Glomerular visceral epithelial cell (primary cell): ENCODE measurements around the gene AIFM3.
A peak's percentile ranks its signal among the peaks of the same experiment; 100 is the strongest.

Source experiments
- DNase-seq: peaks from one replicate; pipeline ENCODE4 v3.0.0-alpha.2; 2016; ENCODE audit errors: extremely low spot score

The AIFM3 gene

GRCh38 chr22:20975541-20976290 lies 8.7 kb downstream of the AIFM3 start:
- DNase-seq: no peak

- no peak for DNase-seq
Measured at GRCh38 chr22:20976291-20976877, 9.3 kb downstream of the AIFM3 start.

DNA sequence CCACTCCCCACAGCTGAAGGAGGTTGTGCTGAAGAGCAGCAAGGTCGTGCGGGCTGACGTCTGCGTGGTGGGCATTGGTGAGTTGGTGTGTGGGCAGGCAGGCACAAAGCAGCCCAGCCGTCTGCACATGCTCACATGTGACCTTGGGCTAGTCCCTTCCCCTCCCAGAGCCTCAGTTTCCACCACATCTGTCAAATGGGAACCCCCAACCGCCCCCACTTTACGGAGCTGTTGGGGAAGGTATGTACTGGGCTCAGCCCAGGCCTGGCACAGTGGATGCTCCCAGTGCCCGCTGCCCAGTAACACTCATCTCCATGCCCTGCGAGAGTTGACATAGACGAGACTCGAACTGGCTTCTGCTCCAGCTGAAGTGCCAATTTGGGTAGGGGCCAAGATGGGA lies 10.0 kb downstream of the AIFM3 start:
- no peak for DNase-seq

DNA sequence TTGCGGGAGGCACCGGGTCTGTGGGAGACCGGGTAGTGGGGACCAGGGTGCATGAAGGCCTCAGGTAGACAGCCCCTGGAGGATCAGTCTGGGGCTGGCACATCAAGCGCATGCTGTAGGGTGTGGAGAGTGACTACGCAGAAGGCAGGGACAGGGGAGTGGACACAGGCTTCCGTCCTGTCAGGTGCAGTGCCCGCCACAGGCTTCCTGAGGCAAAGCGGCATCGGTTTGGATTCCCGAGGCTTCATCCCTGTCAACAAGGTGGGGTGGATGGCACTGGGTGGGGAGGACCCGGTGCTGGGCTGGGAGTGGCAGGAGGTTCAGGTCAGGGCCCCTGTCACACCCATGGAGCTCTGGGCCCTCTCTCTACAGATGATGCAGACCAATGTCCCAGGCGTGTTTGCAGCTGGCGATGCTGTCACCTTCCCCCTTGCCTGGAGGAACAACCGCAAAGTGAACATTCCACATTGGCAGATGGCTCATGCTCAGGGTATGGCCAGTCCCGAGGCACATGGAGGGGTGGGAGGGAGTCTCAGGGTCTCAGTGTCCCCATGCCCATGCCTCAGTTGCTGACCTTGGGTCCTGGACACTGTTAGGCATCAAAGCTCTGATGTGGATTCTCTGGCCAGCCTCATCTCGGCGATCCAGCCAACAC lies 10.6 kb downstream of the AIFM3 start:
- DNase-seq: no peak

DNA sequence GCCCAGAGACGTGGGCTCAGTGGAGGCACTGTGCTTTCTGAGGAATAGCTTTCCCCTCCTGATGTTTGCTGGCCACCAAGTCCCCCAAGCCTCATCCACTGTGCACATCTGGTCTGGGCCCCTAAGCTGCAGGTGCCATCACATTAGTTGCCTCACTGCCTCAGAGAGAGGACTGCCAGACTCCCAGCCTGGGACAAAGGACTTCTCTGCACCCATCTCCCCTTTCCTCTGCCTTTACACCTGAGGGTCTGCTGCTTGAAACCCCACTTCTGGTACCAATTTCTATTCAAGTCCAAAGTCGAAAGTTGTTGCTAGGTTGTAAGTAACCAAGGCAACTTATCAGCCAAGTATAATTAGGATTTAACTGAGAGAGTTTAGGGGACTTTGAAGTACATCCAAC lies 11.4 kb downstream of the AIFM3 start:
- no peak for DNase-seq

GRCh38 chr22:20979243-20979809 lies 12.3 kb downstream of the AIFM3 start:
- DNase-seq: no peak

GRCh38 chr22:20979940-20980453 lies 12.9 kb downstream of the AIFM3 start:
- DNase-seq: no peak

GRCh38 chr22:20980523-20980922 lies 13.5 kb downstream of the AIFM3 start:
- no peak for DNase-seq

GRCh38 chr22:20980938-20981722 lies 14.1 kb downstream of the AIFM3 start:
- DNase-seq: no peak

GRCh38 chr22:20981787-20982562 lies 14.9 kb downstream of the AIFM3 start, which contains the start of gene LZTR1:
LZTR1 (plus strand) TSS chr22:20982297; CDS start chr22:20982372, 75 bp downstream.
- peak; percentile 71 for DNase-seq

DNA sequence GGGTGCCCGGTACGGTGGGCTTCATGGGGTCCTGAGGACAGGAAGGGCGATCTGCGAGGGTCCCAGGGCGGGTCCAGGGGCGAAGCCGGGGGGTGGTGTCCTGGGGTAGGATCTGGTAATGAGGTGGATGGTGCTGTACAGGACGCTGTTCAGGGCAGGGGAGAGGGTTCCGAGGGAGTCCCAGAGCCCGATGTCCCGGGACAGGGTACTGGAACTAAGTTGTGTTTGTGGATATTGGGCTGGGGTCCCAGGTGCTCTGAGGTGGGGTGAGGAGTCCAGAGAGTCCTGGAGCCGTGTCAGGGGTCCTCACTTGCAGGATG lies 15.5 kb downstream of the AIFM3 start:
- DNase-seq: no peak

DNA sequence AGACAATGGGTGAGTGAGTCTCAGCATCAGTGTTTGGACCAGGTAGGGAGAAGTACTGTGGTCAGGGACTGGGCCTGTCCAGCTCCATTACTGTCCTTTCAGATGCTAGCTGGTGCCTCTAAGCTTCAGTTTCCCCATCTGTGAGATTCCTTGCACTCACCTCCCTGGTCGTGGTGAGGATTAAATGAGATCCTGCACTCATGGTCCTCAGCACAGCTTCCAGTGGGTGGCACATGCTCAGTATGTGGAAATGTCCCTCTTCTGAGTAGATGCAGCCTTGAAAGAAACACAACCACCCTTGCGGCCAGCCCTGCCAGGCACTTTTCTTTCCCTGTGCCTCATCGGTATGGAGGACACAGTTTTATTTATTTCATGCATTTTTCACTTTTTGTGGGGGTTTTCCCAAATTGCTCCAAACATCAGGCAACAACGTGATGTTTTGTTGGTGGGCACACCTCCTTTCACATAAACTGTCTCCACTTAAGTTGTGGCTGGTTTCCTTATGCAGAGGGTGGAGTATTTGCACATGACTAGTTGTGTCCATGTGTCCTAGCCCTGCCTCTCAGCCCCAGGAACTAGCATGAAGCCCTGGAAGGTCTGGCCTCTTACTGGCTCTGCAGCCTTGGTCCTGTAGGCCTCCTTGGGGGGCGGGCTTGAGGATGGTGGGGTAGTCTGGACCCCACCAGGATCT lies 16.2 kb downstream of the AIFM3 start:
- no peak for DNase-seq

DNA sequence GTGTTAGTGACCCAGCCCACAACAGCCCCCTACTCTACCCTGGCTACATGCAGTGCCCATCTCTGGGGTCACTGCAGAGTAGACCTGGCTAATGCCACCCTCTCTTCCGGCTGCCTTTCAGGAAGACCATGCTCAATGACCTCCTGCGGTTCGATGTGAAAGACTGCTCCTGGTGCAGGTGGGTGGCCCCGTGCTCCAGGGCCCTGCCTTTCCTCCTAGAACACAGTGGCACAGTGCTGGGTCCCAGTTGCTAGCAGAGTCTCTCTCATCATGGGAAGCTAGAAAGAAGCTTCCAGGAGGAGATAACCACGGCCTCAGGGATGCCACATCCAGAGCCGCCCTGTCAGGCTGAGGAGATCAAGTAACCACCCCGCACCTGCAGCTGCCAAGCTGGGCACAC lies 18.7 kb downstream of the AIFM3 start:
- DNase-seq: no peak

GRCh38 chr22:20986365-20986764 lies 19.3 kb downstream of the AIFM3 start:
- DNase-seq: no peak

DNA sequence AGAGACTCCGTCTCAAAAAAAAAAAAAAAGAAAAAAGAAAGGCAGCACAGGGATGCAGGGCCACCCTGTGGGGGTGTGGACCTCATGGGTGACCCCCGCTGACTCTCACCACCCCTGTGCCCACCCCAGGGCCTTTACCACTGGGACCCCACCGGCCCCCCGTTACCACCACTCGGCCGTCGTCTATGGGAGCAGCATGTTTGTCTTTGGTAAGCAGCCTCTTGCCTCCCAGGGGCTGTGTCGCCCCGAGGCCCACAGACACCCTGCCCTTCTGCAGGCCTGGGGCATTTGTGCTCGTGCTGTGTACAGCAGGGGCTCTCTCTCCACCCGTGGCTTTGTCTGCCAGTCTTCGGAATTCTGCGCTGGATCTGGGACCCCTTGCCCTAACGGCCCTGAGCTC lies 20.3 kb downstream of the AIFM3 start:
- DNase-seq: no peak

GRCh38 chr22:20988573-20989322 lies 21.7 kb downstream of the AIFM3 start:
- DNase-seq: no peak

GRCh38 chr22:20989323-20990138 lies 22.5 kb downstream of the AIFM3 start:
- DNase-seq: peak; percentile 44
